ENCODE measurements around the gene KIF23.

KIF23 gene

DNA sequence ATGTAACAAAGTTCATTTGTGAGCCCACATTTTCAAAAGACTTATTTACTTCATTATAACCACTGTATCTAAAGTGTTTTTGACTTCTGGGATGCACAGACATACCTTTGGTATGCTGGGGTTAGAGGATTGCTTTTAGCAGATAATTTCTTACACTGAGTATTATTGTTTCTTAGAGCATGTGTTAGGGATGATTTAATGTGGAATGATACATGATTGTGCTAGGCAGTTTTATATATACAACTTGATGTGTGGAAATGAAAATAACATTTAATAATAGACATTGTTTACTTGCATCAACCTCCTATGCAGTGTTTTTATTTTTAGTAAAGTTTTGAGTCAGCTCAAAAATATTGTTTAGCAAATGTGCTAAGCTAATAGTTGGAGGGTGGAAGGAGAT lies 3.4 kb downstream of the KIF23 start:
- DNase-seq (ENCODE audit: insufficient read length, low spot score) (no peak), FAIRE-seq (no peak)
- TF ChIP-seq, protein P1, sequence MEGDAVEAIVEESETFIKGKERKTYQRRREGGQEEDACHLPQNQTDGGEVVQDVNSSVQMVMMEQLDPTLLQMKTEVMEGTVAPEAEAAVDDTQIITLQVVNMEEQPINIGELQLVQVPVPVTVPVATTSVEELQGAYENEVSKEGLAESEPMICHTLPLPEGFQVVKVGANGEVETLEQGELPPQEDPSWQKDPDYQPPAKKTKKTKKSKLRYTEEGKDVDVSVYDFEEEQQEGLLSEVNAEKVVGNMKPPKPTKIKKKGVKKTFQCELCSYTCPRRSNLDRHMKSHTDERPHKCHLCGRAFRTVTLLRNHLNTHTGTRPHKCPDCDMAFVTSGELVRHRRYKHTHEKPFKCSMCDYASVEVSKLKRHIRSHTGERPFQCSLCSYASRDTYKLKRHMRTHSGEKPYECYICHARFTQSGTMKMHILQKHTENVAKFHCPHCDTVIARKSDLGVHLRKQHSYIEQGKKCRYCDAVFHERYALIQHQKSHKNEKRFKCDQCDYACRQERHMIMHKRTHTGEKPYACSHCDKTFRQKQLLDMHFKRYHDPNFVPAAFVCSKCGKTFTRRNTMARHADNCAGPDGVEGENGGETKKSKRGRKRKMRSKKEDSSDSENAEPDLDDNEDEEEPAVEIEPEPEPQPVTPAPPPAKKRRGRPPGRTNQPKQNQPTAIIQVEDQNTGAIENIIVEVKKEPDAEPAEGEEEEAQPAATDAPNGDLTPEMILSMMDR (IDR thresholded peaks at IDR 0.05; ENCODE audit: insufficient read depth, missing control alignments), result no peak

DNA sequence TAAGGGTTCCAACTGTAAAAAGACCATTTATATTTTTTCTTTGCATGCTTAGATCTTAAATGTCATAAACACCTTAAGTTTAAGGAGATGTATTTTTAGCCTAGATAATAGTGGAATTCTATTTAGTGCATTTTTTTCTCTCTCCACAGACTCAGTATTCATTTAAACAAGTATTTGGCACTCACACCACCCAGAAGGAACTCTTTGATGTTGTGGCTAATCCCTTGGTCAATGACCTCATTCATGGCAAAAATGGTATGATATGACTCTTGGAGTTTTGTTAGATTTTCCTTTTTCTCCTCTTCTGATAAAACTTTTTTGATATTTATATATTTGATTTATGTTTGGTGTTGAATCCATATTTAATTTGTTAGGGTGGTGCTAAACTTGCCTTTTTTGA lies 7.3 kb downstream of the KIF23 start:
- DNase-seq (ENCODE audit: insufficient read length, low spot score) (no peak), FAIRE-seq (no peak)
- TF ChIP-seq, protein P1 (IDR thresholded peaks at IDR 0.05; ENCODE audit: insufficient read depth, missing control alignments), result no peak

DNA sequence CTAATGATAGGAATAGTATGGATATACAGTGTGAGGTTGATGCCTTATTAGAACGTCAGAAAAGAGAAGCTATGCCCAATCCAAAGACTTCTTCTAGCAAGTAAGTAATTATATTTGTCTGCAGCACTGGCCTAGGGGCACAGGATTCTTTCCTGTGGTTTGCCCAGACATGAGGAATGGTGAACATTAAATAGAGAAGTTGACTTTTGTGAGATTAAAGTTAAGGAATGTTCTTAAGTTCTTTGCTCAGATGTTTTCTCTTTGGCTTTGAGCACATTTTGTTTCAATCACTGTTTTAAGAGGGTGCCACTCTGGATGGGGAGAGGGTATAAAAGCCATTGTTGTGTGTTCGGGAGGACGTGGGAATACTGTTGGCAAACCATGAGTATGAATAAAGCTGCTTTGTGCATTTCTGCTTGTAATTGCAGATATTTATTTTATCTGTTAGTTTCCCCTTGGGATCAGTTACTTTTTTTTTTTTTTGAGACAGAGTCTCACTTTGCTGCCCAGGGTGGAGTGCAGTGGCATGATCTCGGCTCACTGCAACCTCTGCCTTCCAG lies 8.3 kb downstream of the KIF23 start:
- no peak for FAIRE-seq
- TF ChIP-seq, protein P1 (IDR thresholded peaks at IDR 0.05; ENCODE audit: insufficient read depth, missing control alignments), result no peak
- DNase-seq (ENCODE audit: insufficient read length, low spot score), result no peak

DNA sequence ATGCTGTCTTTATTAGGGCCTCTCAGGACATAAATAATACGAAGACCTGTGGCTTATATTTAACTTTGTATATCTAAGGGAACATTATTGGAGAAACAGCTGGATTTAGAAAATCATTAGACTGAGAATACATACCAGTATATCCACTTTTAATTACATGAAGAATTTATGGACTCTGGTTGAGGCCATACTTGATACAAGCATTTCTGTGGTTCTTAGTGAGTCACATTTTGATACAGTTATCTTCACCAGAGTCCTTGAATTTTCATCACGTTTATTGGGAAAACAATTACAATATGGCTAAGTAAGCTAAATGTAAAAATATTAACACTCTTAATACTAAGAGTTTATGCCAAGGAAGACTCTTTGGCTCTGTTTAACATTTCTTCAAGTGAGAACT lies 9.9 kb downstream of the KIF23 start:
- no peak for FAIRE-seq
- TF ChIP-seq, protein P1 (IDR thresholded peaks at IDR 0.05; ENCODE audit: insufficient read depth, missing control alignments), result no peak
- no peak for DNase-seq (ENCODE audit: insufficient read length, low spot score)

DNA sequence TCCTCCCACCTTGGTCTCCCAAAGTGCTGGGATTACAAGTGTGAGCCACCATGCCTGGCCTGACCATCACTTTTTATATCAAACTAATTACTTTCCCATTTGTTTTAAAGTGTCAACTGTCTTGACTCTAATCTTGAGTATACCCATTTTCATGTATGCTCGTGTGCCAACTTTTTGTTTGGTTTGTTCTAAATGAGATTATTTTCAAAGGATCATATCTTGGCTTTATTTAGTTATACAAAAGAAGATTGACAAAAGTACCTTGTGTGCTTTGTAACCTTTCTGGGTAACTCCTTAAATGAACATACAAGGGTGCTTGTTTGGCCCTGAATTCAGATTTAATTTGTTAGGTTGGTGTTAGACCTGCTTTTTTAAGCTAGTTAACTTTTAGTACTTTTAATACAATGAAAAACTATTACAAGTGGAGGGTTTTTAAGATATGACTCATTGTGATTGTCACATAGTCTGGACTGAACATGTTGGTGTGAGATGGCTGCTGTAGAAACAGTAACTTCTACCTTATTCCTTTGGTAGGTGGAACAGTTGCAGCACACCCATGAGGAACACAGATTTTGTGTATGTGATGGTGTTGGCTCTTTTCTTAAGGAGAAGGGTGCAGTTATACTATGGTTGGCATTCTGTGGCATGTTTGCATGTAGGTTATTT lies 10.7 kb downstream of the KIF23 start:
- TF ChIP-seq, protein P1 (IDR thresholded peaks at IDR 0.05; ENCODE audit: insufficient read depth, missing control alignments), result no peak
- no peak for FAIRE-seq
- DNase-seq (ENCODE audit: insufficient read length, low spot score), result no peak

DNA sequence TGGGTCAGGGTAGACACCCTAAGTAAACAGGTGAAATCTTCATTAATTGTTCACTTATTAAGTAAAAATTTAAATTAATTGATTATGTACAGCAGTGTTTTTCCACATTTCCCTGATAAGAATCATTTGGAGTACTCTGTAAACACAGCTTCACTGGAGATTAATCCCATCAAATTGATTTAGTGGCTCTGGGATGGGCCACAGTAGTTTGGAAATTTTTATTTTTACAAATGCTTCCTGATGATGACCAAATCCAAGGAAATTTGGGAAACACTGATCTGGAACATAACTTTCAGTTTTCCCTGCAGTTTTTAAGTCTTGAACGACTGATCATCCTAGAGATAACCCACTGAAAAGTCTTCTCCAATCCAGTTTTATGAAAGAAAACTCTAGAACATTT lies 19.7 kb downstream of the KIF23 start:
- FAIRE-seq, result no peak
- TF ChIP-seq, protein P1 (IDR thresholded peaks at IDR 0.05; ENCODE audit: insufficient read depth, missing control alignments), result no peak
- no peak for DNase-seq (ENCODE audit: insufficient read length, low spot score)

DNA sequence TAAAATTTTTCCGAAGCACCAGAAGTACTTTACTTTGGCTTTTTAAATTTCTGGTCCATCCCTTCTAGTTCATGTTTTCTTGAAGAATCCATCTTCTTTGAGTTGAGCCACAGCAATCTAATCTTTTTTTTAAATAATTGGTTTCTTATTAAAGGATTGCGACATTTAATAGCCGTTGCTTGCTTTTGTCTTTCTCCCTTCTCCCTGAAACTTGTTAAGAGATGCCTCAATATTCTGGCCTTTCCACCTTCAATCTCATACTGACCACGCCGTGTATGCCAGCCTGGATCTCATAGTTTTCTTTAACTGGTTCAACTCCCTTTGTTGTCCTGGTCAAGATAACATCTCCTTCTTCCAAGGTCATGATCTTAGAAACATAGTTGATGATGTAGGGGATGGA lies 20.1 kb downstream of the KIF23 start:
- TF ChIP-seq, protein P1 (IDR thresholded peaks at IDR 0.05; ENCODE audit: insufficient read depth, missing control alignments), result no peak
- DNase-seq (ENCODE audit: insufficient read length, low spot score) (no peak), FAIRE-seq (no peak)

All from D721Med (cell line).